ENCODE measurements around the gene MAD1L1. TPM values are rescaled to one million over a fixed set of nuclear protein-coding genes. Genes with fewer than 3 reads are reported as not detected.

Gene MAD1L1
- total and polyA plus RNA-seq, 2 of the 13 experiments (the other 11 are each of a cell fraction or from before 2014, with no cell fraction given), result 17.4 to 64.7 TPM

- TF ChIP-seq ZNF784 (CRISPR knock-in tag; IDR thresholded peaks at IDR 0.05; ENCODE audit: borderline replicate concordance), result no peak
- TF ChIP-seq ZNF567 (CRISPR knock-in tag; IDR thresholded peaks at IDR 0.05; ENCODE audit: borderline replicate concordance), result no peak
- TF ChIP-seq BRCA1 (CRISPR knock-in tag; IDR thresholded peaks at IDR 0.05), result no peak
Measured at GRCh38 chr7:2220030-2220429, 12.7 kb downstream of the MAD1L1 start (continued).

GRCh38 chr7:2219606-2220005 is 13.1 kb downstream of the MAD1L1 start:
- Histone ChIP-seq H3K79me2 (ENCODE audit: insufficient read depth, low read length) (peaks cover 10% of the 10 kb centered on the region), H3K4me2 (ENCODE audit: low read depth, low read length) (no peak overlapping the region), H3K9me3 (ENCODE audit: low read length) (no peaks in the 10 kb centered on the region), H3K4me1 (ENCODE audit: insufficient read depth, low read length) (no peaks in the 10 kb centered on the region), H2AFZ (ENCODE audit: low read length) (no peak overlapping the region), H3K9ac (ENCODE audit: insufficient read depth, low read depth, low read length) (no peak overlapping the region), H3K27ac (ENCODE audit: extremely low read length, insufficient read depth, low read length) (no peak overlapping the region), H3K4me3 (replicated peaks in 1 of 3; ENCODE audit: insufficient read depth in 1 of 3, low read depth in 2 of 3, low read length in 3 of 3) (no peak overlapping the region), H3K36me3 (replicated peaks in 1 of 2; ENCODE audit: control insufficient read depth in 1 of 2, insufficient read depth in 2 of 2, low read length in 2 of 2) (peaks cover 38 to 78% of the 10 kb centered on the region in 2 experiments; a peak in 4 of 5 replicates), H4K20me1 (ENCODE audit: insufficient read depth, low read length) (peaks cover 2% of the 10 kb centered on the region; the same call in 1 of the 2 replicates), H3K27me3 (ENCODE audit: control insufficient read depth in 1 of 2, insufficient read depth in 2 of 2, low read length in 2 of 2) (no peaks in the 10 kb centered on the region)
- TF ChIP-seq ZNF567 (CRISPR knock-in tag; IDR thresholded peaks at IDR 0.05; ENCODE audit: borderline replicate concordance) (no peak), NAIF1 (CRISPR knock-in tag; IDR thresholded peaks at IDR 0.05; ENCODE audit: borderline replicate concordance) (no peak), NR2F2 (IDR thresholded peaks at IDR 0.05; ENCODE audit: borderline replicate concordance, low read depth) (no peak), SOX6 (IDR thresholded peaks at IDR 0.05) (no peak), SOX6 (CRISPR knock-in tag; IDR thresholded peaks at IDR 0.05) (no peak), ZNF816 (CRISPR knock-in tag; IDR thresholded peaks at IDR 0.05; ENCODE audit: borderline replicate concordance) (no peak), PRMT3 (CRISPR knock-in tag; IDR thresholded peaks at IDR 0.05; ENCODE audit: borderline replicate concordance, low read depth) (no peak), CSRNP2 (CRISPR knock-in tag; conservative IDR thresholded peaks at IDR 0.05; ENCODE audit: low read depth) (no peak), ZNF33B (CRISPR knock-in tag; IDR thresholded peaks at IDR 0.05) (no peak), ZNF12 (CRISPR knock-in tag; IDR thresholded peaks at IDR 0.05) (no peak), GLI4 (CRISPR knock-in tag; IDR thresholded peaks at IDR 0.05; ENCODE audit: borderline replicate concordance) (no peak), ZNF530 (CRISPR knock-in tag; IDR thresholded peaks at IDR 0.05; ENCODE audit: low read depth) (no peak), RNF219 (CRISPR knock-in tag; IDR thresholded peaks at IDR 0.05) (no peak), HMGXB4 (CRISPR knock-in tag; IDR thresholded peaks at IDR 0.05; ENCODE audit: borderline replicate concordance in 1 of 2, low read depth in 1 of 2) (no peak), ZNF775 (CRISPR knock-in tag; IDR thresholded peaks at IDR 0.05; ENCODE audit: borderline replicate concordance) (no peak)
- BruUV-seq (replicated peaks), result no TSS peak
- in situ Hi-C loops (cut with HindIII; ENCODE audit: extremely low pct_ligation_motif_present, low pct_unique_long_range_greater_than_20kb) (loop anchor here (10.0 to 25.0 kb wide), 2 partner anchors 425 to 632 kb away; no protein-coding TSS in a partner anchor), intact Hi-C loops (cut with micrococcal nuclease; ENCODE audit: unreplicated experiment) (no loop called here)
- no peak for DNase-seq (ENCODE audit: low spot score)
- POLR2A ChIA-PET, result no interaction called here
- no peak for FAIRE-seq
- ATAC-seq, result no peak
- 98% methylated on average over 7 of the region's 8 CpGs for WGBS (ENCODE audit: low lambda C conversion rate)
- CTCF ChIA-PET (ENCODE audit: low intra/inter-chr PET ratio, low total read pairs), result no interaction called here

Data from HepG2 (cell line).